Neural cell (in vitro differentiated cells): ENCODE data around the gene ASIC4. TPM values are rescaled to one million over a fixed set of nuclear protein-coding genes. Genes with fewer than 3 reads are reported as not detected.

ENCODE experiments used
- H2AFZ ChIP-seq: fragments of 200-600, 300-800 bp; sonication (generic), shearing (Covaris generic); 2 replicates; pipeline ENCODE4 v1.6.0; 2014; ENCODE audit warnings: low read depth, mild to moderate bottlenecking, antibody characterized with exemption, low read length, moderate library complexity
- H3F3A ChIP-seq: fragments of 200-600 bp; shearing (Covaris generic); 2 replicates; pipeline ENCODE4 v1.6.1; 2016; ENCODE audit warnings: mild to moderate bottlenecking, moderate library complexity, mixed read lengths, antibody characterized with exemption, low read length; ENCODE audit not compliant: insufficient read depth, poor library complexity, severe bottlenecking
- H3K27ac ChIP-seq: fragments of 200-600, 300-800 bp; sonication (generic), shearing (Covaris generic); 2 replicates; pipeline ENCODE4 v1.5.1; 2014; ENCODE audit warnings: mild to moderate bottlenecking, low read length, moderate library complexity
- H3K27me3 ChIP-seq: fragments of 300-800, 200-600 bp; sonication (generic), shearing (Covaris generic); 2 replicates; pipeline ENCODE4 v1.6.0; 2014; ENCODE audit warnings: mild to moderate bottlenecking, low read depth, low read length, moderate library complexity; ENCODE audit not compliant: insufficient read depth
- H3K36me3 ChIP-seq: fragments of 300-800, 200-600 bp; sonication (generic), shearing (Covaris generic); 2 replicates; pipeline ENCODE4 v1.5.1; 2014; ENCODE audit warnings: mild to moderate bottlenecking, antibody characterized with exemption, low read length, moderate library complexity; ENCODE audit not compliant: insufficient read depth
- H3K4me2 ChIP-seq: fragments of 300-800, 200-600 bp; sonication (generic), shearing (Covaris generic); 2 replicates; pipeline ENCODE4 v1.6.0; 2014; ENCODE audit warnings: mild to moderate bottlenecking, low read length
- H3K4me3 ChIP-seq: fragments of 300-800, 200-600 bp; sonication (generic), shearing (Covaris generic); 2 replicates; pipeline ENCODE4 v1.5.1; 2014; ENCODE audit warnings: mild to moderate bottlenecking, low read length, moderate library complexity
- H3K79me2 ChIP-seq: fragments of 200-600 bp; shearing (Covaris generic); replicated peaks from 2 replicates; pipeline ENCODE4 v1.6.0; 2014; ENCODE audit warnings: mild to moderate bottlenecking, low read length, moderate library complexity; ENCODE audit not compliant: insufficient read depth
- H3K9ac ChIP-seq: fragments of 300-800, 200-600 bp; sonication (generic), shearing (Covaris generic); 2 replicates; pipeline ENCODE4 v1.6.1; 2016; ENCODE audit warnings: mild to moderate bottlenecking, low read length, mixed read lengths
- H3K9me2 ChIP-seq: fragments of 200-600 bp; shearing (Covaris generic); 2 replicates; pipeline ENCODE4 v1.6.1; 2016; ENCODE audit warnings: mild to moderate bottlenecking, low read length, mixed read lengths; ENCODE audit not compliant: insufficient read depth
- H3K9me3 ChIP-seq: fragments of 200-600, 300-800 bp; sonication (generic), shearing (Covaris generic); 2 replicates; pipeline ENCODE4 v1.6.1; 2016; ENCODE audit warnings: mild to moderate bottlenecking, mixed run types, low read length, moderate library complexity, mixed read lengths
- H4K20me1 ChIP-seq: fragments of 200-600 bp; shearing (Covaris generic); 2 replicates; pipeline ENCODE4 v1.6.1; 2016; ENCODE audit warnings: mild to moderate bottlenecking, mixed run types; ENCODE audit not compliant: insufficient read depth
- EP300 ChIP-seq: fragments of 450-650 bp; conservative IDR thresholded peaks from 2 replicates; pipeline ENCODE4 v1.6.1; 2014; ENCODE audit warnings: antibody characterized with exemption, mild to moderate bottlenecking, moderate library complexity; ENCODE audit not compliant: poor library complexity, severe bottlenecking
- EZH2 ChIP-seq: fragments of 200-600, 300-800 bp; shearing (Covaris generic), sonication (generic); IDR thresholded peaks from 2 replicates; pipeline ENCODE4 v1.6.1; 2014; ENCODE audit warnings: antibody characterized with exemption, low read length, borderline replicate concordance, mild to moderate bottlenecking; ENCODE audit not compliant: insufficient read depth, poor library complexity, severe bottlenecking
- MXI1 ChIP-seq: fragments of 450-650 bp; conservative IDR thresholded peaks from 2 replicates; pipeline ENCODE4 v1.6.1; 2014; ENCODE audit warnings: antibody characterized with exemption, mild to moderate bottlenecking; ENCODE audit not compliant: poor library complexity, severe bottlenecking
- POLR2AphosphoS5 ChIP-seq: IDR thresholded peaks from 2 replicates; pipeline ENCODE4 v1.6.1; 2012
- RAD21 ChIP-seq: fragments of 450-650 bp; conservative IDR thresholded peaks from 2 replicates; pipeline ENCODE4 v1.6.1; 2014; ENCODE audit warnings: antibody characterized with exemption, mild to moderate bottlenecking, moderate library complexity
- SMC3 ChIP-seq: fragments of 450-650 bp; conservative IDR thresholded peaks from 2 replicates; pipeline ENCODE4 v1.6.1; 2014; ENCODE audit warnings: antibody characterized with exemption, mild to moderate bottlenecking, moderate library complexity; ENCODE audit not compliant: poor library complexity
- TAF1 ChIP-seq: IDR thresholded peaks from 2 replicates; pipeline ENCODE4 v1.6.1; 2012; ENCODE audit warnings: low read depth
- polyA plus RNA-seq: library from polyadenylated mRNA; depleted of rRNA; stranded (reverse); fragments of >200 nt; gene quantifications from 2 replicates; pipeline ENCODE4 v1.2.3, GENCODE V29; 2014
- TF ChIP-seq, protein P1 (sequence below): fragments of 450-650 bp; IDR thresholded peaks from 2 replicates; pipeline ENCODE4 v1.5.1; 2014; ENCODE audit warnings: antibody characterized with exemption, mild to moderate bottlenecking, moderate library complexity; ENCODE audit not compliant: poor library complexity, severe bottlenecking
- TF ChIP-seq, protein P2 (sequence below): IDR thresholded peaks from 2 replicates; pipeline ENCODE4 v1.6.1; 2012; ENCODE audit warnings: borderline replicate concordance

The ASIC4 gene
- polyA plus RNA-seq, 1 donor from 2014 or later, result 2.7 TPM

DNA sequence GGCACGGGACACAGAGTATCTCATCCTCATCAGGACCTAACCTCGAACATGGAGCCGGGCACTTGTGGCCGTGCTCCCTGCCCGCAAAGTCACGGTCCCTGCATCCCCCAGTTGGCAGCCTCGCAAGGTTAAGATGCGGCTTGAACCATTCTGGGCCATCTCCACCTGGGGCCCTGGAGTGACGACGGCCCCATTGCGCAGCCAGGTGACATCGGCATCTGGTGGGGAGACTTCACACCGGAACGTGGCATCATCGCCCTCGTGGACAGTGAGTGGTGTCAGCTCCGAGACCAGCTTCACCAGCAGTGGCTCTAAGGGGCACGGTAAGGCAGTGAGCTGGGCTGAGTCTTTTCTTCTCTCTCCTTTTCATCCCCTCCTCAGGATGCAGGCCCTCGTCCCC, 42.1 kb downstream of the ASIC4 start:
- H3K79me2 ChIP-seq, result no peaks in the 10 kb centered on the region
- no peaks in the 10 kb centered on the region for H4K20me1 ChIP-seq
- no peak overlapping the region for H3K27ac ChIP-seq
- peaks cover 3% of the 10 kb centered on the region for H3K27me3 ChIP-seq
- no peaks in the 10 kb centered on the region for H3K36me3 ChIP-seq
- TF ChIP-seq TAF1 (no peak), RAD21 (no peak), EP300 (no peak), MXI1 (no peak), POLR2AphosphoS5 (no peak), SMC3 (no peak), EZH2 (no peak)
- TF ChIP-seq, protein P1, sequence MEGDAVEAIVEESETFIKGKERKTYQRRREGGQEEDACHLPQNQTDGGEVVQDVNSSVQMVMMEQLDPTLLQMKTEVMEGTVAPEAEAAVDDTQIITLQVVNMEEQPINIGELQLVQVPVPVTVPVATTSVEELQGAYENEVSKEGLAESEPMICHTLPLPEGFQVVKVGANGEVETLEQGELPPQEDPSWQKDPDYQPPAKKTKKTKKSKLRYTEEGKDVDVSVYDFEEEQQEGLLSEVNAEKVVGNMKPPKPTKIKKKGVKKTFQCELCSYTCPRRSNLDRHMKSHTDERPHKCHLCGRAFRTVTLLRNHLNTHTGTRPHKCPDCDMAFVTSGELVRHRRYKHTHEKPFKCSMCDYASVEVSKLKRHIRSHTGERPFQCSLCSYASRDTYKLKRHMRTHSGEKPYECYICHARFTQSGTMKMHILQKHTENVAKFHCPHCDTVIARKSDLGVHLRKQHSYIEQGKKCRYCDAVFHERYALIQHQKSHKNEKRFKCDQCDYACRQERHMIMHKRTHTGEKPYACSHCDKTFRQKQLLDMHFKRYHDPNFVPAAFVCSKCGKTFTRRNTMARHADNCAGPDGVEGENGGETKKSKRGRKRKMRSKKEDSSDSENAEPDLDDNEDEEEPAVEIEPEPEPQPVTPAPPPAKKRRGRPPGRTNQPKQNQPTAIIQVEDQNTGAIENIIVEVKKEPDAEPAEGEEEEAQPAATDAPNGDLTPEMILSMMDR, result no peak
- TF ChIP-seq, protein P2, sequence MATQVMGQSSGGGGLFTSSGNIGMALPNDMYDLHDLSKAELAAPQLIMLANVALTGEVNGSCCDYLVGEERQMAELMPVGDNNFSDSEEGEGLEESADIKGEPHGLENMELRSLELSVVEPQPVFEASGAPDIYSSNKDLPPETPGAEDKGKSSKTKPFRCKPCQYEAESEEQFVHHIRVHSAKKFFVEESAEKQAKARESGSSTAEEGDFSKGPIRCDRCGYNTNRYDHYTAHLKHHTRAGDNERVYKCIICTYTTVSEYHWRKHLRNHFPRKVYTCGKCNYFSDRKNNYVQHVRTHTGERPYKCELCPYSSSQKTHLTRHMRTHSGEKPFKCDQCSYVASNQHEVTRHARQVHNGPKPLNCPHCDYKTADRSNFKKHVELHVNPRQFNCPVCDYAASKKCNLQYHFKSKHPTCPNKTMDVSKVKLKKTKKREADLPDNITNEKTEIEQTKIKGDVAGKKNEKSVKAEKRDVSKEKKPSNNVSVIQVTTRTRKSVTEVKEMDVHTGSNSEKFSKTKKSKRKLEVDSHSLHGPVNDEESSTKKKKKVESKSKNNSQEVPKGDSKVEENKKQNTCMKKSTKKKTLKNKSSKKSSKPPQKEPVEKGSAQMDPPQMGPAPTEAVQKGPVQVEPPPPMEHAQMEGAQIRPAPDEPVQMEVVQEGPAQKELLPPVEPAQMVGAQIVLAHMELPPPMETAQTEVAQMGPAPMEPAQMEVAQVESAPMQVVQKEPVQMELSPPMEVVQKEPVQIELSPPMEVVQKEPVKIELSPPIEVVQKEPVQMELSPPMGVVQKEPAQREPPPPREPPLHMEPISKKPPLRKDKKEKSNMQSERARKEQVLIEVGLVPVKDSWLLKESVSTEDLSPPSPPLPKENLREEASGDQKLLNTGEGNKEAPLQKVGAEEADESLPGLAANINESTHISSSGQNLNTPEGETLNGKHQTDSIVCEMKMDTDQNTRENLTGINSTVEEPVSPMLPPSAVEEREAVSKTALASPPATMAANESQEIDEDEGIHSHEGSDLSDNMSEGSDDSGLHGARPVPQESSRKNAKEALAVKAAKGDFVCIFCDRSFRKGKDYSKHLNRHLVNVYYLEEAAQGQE, result no peak
- H3K9me2 ChIP-seq, result no peaks in the 10 kb centered on the region
- H3F3A ChIP-seq, result no peaks in the 10 kb centered on the region
- no peak overlapping the region for H3K4me2 ChIP-seq
- no peaks in the 10 kb centered on the region for H3K9me3 ChIP-seq
- H3K9ac ChIP-seq, result no peak overlapping the region
- H3K4me3 ChIP-seq, result no peak overlapping the region
- H2AFZ ChIP-seq, result no peak overlapping the region

DNA sequence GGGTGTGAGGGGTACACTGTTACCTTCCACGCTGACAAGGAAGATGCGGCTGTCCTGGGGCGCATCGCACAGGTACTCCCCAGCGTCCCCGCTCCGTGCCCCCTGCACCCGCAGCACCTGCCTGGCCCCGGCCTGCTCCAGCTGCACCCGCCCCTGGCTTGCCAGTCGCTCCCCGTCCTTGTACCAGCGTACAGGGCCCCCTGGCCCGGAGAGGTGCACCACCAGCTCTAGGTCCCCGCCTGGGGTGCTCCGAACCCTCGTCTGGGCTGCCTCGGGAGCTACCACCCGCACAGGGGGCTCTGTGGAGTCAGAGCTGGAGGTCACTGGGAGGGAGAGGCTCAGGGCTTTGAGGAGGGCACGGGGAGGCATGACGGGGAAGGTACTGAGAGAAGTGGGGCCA, 43.0 kb downstream of the ASIC4 start:
- no peak overlapping the region for H3K4me2 ChIP-seq
- no peaks in the 10 kb centered on the region for H3K36me3 ChIP-seq
- H3K79me2 ChIP-seq, result no peaks in the 10 kb centered on the region
- H3F3A ChIP-seq, result no peaks in the 10 kb centered on the region
- H3K9me2 ChIP-seq, result no peaks in the 10 kb centered on the region
- H3K27me3 ChIP-seq, result peaks cover 3% of the 10 kb centered on the region
- H4K20me1 ChIP-seq, result no peaks in the 10 kb centered on the region
- no peak overlapping the region for H2AFZ ChIP-seq
- H3K27ac ChIP-seq, result no peak overlapping the region
- no peak for TF ChIP-seq POLR2AphosphoS5
- no peak overlapping the region for H3K4me3 ChIP-seq
- no peak overlapping the region for H3K9ac ChIP-seq
- no peaks in the 10 kb centered on the region for H3K9me3 ChIP-seq
